LNCaP clone FGC (cell line): Measurements from ENCODE around the gene EFCAB7.

Source experiments
- DNase-seq: peaks from one replicate; pipeline ENCODE4 v3.0.0-alpha.2; 2011; ENCODE audit warnings: low read depth
- H3K4me3 ChIP-seq: 2 replicates; pipeline ENCODE4 v1.5.1; 2011; ENCODE audit warnings: mild to moderate bottlenecking, low read depth, low read length, control low read depth
- TF ChIP-seq, protein P1 (sequence below): IDR thresholded peaks from 2 replicates; pipeline ENCODE4 v1.5.1; 2012; ENCODE audit warnings: mild to moderate bottlenecking; ENCODE audit not compliant: control insufficient read depth, insufficient read depth; ENCODE audit errors: extremely low read depth

EFCAB7 gene

DNA sequence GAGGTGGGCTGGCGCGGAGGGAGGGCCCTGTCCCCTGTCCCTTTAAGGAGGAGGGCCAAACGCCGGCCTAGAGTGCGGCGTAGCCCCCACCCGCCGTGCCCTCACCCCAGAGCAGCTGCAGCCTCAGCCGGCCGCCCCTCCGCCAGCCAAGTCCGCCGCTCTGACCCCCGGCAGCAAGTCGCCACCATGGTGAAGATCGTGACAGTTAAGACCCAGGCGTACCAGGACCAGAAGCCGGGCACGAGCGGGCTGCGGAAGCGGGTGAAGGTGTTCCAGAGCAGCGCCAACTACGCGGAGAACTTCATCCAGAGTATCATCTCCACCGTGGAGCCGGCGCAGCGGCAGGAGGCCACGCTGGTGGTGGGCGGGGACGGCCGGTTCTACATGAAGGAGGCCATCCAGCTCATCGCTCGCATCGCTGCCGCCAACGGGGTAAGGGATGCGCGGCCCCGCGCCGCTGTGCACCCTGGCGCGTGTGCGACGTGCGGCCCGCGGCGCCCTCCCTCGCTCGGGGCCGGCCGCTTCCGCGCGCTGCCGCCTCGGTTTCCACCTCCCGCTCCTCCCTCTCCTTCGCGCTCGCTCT, 70.1 kb downstream of the EFCAB7 start, which contains the start of gene PGM1:
PGM1 (plus strand) TSS at position 109 of the 583 bp plus-strand sequence; CDS start at position 187, 78 bp downstream.
- H3K4me3 ChIP-seq = peak within 1 kb of the TSS; percentile 68
- TF ChIP-seq, protein P1, sequence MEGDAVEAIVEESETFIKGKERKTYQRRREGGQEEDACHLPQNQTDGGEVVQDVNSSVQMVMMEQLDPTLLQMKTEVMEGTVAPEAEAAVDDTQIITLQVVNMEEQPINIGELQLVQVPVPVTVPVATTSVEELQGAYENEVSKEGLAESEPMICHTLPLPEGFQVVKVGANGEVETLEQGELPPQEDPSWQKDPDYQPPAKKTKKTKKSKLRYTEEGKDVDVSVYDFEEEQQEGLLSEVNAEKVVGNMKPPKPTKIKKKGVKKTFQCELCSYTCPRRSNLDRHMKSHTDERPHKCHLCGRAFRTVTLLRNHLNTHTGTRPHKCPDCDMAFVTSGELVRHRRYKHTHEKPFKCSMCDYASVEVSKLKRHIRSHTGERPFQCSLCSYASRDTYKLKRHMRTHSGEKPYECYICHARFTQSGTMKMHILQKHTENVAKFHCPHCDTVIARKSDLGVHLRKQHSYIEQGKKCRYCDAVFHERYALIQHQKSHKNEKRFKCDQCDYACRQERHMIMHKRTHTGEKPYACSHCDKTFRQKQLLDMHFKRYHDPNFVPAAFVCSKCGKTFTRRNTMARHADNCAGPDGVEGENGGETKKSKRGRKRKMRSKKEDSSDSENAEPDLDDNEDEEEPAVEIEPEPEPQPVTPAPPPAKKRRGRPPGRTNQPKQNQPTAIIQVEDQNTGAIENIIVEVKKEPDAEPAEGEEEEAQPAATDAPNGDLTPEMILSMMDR = no peak
- peak; percentile 59 for DNase-seq

DNA sequence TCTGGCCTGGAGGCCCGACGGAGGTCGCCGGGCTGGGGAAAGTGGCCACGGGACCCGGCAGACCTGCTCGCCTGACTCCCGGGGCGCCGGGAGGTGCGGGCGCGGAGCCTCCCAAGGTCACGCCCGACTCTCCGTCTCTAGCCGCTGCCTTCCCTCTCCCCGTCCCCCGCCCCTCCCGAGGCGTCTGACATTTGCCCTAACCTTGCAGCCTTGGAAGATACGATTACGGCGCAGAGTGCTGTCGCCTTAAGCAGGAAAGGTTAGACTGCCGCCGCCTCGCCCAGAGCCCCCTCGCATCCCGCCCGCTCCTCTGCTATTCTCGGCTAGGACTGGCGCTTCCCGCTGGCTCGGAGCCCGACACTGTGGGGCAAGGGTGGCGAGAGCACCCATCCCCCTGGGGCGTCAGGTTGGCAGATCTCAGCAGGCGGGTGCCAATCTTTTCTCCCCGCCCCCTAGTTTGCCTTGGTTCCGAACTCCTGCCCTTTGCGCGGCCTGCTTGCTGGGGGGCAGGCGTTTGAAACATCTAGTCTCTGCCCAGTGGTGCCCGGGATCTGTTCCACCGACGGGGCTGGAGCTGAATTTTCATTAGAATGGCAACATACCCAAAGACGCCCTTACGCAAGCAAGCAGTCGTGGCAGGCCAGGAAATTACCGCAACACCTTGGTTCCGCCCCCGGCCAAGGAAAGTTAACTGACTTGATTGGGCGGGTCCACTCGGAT, 70.7 kb downstream of the EFCAB7 start:
- TF ChIP-seq, protein P1 = no peak
- peak; percentile 21 for DNase-seq
- H3K4me3 ChIP-seq = peak overlapping the region; percentile 68

DNA sequence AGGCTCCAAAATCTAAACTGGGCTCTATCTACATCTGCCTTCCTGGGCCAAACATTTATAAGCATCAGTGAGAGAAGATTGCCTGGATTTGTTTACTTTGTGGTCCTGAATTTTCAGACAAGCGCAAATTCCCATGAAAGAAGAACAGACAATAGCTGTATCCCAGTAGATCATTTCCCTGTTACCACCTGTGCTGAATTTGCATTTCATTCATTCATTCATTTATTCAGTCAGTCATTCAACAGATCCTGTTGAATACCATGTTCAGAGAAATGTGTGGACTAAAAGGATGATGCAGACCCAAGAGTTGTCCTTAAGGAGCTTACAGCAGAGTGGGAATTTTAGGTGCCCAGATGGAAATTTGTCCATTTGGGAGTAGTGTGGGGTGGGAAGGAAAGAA, 72.1 kb downstream of the EFCAB7 start:
- no peak overlapping the region for H3K4me3 ChIP-seq
- DNase-seq = no peak
- TF ChIP-seq, protein P1 = no peak

DNA sequence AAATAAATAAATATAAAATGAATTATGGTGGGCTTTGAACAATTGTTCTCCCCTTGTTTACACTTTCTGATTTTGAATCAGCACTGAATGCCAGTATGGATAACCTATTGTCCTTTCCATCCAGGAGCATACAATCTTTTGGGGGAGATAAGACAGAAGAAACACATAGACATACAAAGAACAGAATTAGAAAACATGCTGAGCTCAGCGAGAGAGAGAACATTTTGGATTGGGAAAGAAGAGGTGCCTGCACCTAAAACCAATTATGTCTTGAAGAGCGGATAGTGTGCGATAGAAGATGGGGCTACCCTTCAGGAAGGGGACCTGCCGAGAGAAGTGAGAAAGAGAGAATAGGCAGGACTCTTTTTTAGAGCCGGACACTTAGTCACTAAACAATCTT, 76.5 kb downstream of the EFCAB7 start:
- TF ChIP-seq, protein P1 = no peak
- no peak for DNase-seq
- H3K4me3 ChIP-seq = no peak overlapping the region

DNA sequence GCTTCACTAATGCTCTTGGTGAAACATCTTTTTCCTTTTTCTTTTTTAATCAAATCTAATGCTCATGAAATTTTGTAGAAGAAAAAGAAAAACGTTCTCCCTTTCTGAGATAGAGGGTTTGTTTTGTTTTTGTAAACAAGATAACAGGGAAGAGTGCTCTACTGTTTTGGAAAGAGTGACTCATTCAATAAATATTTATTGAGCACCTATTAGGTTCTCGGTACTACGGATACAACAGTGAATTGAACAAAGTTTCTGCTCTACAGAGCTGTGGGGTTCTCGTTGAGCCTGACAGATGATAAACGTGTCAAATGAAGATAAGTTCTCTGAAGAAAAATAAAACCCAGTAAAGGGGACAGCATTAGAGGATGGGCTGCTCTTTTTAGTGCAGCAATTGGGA, 76.9 kb downstream of the EFCAB7 start:
- TF ChIP-seq, protein P1 = no peak
- H3K4me3 ChIP-seq = no peak overlapping the region
- DNase-seq = no peak

DNA sequence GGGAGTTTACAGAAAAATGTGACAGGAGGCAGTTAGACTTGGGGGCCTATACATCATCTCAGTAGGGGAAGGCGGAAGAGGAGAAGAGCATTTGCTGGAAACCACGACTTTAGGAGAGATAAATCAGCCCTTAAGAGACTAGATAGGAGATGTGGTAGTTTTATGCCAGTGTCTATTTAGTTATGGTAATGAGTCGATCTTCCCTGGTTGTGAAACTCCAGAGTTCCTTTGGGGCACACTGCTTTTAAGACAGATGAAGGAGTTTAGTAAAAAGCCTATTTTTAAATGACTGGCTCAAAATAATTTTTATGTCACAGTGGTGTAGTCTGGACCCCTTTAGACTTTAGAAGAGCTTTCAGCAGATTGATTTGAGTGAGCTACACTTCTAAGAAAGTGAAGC, 77.7 kb downstream of the EFCAB7 start:
- no peak overlapping the region for H3K4me3 ChIP-seq
- DNase-seq = no peak
- TF ChIP-seq, protein P1 = no peak
